Measurements from ENCODE around the gene LMF1.
"Not testable (repeated sequence)": the region's sequence is repeated elsewhere in the genome, so short reads cannot be mapped to it uniquely, and the experiment has no call there.

The LMF1 gene

GRCh38 chr16:969508-970385, 1.0 kb downstream of the LMF1 start:
- FAIRE-seq = no peak

- no peak for FAIRE-seq
These were observed 2.2 kb downstream of the LMF1 start for GRCh38 chr16:968620-969019.

GRCh38 chr16:967546-968295, 3.1 kb downstream of the LMF1 start:
- FAIRE-seq = no peak

- no peak for FAIRE-seq
These were observed 3.7 kb downstream of the LMF1 start for GRCh38 chr16:967077-967541.

GRCh38 chr16:966505-966904, 4.3 kb downstream of the LMF1 start:
- FAIRE-seq = no peak

- FAIRE-seq = no peak
These were observed 4.7 kb downstream of the LMF1 start for GRCh38 chr16:966035-966434.

- FAIRE-seq = no peak
These were observed 5.3 kb downstream of the LMF1 start for GRCh38 chr16:965487-965886.

GRCh38 chr16:965036-965395, 5.8 kb downstream of the LMF1 start:
- no peak for FAIRE-seq

GRCh38 chr16:964356-965035, 6.3 kb downstream of the LMF1 start:
- no peak for FAIRE-seq

GRCh38 chr16:963913-964312, 6.9 kb downstream of the LMF1 start:
- no peak for FAIRE-seq

GRCh38 chr16:962901-963814, 7.6 kb downstream of the LMF1 start:
- FAIRE-seq = no peak

- no peak for FAIRE-seq
These were observed 8.4 kb downstream of the LMF1 start for GRCh38 chr16:962366-962765.

- FAIRE-seq = no peak
These were observed 11.3 kb downstream of the LMF1 start for GRCh38 chr16:959232-960040.

- FAIRE-seq = not testable (repeated sequence)
These were observed 15.0 kb downstream of the LMF1 start for GRCh38 chr16:955766-956165.

GRCh38 chr16:953818-954217, 17.0 kb downstream of the LMF1 start:
- FAIRE-seq = not testable (repeated sequence)

- FAIRE-seq = no peak
These were observed 18.5 kb downstream of the LMF1 start for GRCh38 chr16:952321-952720.

GRCh38 chr16:951660-952301, 19.0 kb downstream of the LMF1 start:
- no peak for FAIRE-seq

- FAIRE-seq = not testable (repeated sequence)
These were observed 19.8 kb downstream of the LMF1 start for GRCh38 chr16:950733-951573.

GRCh38 chr16:948767-949166, 22.0 kb downstream of the LMF1 start:
- not testable (repeated sequence) for FAIRE-seq

GRCh38 chr16:947922-948303, 22.9 kb downstream of the LMF1 start:
- not testable (repeated sequence) for FAIRE-seq
